Sigmoid colon (tissue), 4 donors: ENCODE data around the gene COL25A1.

Experiments used
- POLR2A ChIP-seq, 2 donors: fragments of 450-650 bp; IDR thresholded peaks; one replicate each; pipeline ENCODE4 v1.6.1; 2016; ENCODE audit warnings: antibody characterized with exemption in 2 of 2, mild to moderate bottlenecking in 2 of 2, moderate library complexity in 2 of 2
- POLR2AphosphoS5 ChIP-seq, 4 donors: sonication (generic); formaldehyde crosslinking; IDR thresholded peaks; one replicate each; pipeline ENCODE4 v1.6.1; 2017; ENCODE audit warnings: antibody characterized with exemption in 4 of 4
- TF ChIP-seq, protein P1 (sequence below), 4 experiments: fragments of 450-650 bp in 3 of 4; fragments of 200-600 bp in 1 of 4; IDR thresholded peaks; one replicate each; pipeline ENCODE4 v1.5.1; 2016 to 2019; ENCODE audit warnings: antibody characterized with exemption in 4 of 4, mild to moderate bottlenecking in 3 of 4, moderate library complexity in 2 of 4

DNA sequence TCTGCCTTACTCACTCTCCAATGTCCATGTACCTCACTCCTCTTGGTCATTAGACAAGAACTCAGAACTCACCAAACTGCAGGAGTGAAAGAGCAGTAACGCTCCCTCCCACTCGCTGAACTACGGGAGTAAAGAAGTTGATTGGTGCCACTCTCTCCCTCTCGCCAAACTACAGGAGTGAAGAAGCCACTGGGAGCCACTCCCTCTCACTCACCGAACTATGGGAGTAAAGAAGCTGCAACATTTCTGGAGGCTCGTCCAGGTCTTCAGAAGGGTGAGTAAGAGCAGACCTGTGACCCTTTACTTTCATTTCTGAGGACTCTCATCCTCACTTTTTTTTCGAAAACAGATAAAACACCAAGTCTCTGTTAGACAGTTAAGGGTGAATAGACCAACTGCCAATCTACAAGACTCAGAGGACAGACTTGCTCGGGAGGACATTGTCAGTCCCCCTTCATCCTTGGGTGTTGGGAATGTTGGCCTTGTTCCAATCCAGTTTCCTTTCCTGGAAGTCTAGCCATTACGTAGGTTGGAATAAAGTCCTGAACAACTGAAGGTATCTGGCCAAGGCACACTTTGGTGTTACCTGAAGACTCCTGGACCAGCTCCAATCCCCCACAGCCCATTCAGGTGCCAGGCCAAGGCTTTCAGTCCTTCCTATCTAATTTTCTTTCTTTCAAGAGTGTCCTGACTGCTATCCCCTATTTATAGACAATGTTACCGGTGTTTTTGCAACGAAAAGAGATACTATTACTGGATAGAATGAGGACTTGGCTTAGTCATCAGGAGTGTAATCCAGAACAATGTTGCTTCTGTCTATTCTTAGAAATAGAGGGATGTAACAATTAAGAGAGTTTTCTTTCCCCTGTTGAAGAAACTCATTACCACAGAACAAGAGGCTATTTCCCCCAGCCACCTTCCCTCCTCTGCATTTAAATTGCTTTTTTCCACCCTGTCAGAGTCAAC lies 11.0 kb upstream of the COL25A1 start:
- TF ChIP-seq, protein P1, sequence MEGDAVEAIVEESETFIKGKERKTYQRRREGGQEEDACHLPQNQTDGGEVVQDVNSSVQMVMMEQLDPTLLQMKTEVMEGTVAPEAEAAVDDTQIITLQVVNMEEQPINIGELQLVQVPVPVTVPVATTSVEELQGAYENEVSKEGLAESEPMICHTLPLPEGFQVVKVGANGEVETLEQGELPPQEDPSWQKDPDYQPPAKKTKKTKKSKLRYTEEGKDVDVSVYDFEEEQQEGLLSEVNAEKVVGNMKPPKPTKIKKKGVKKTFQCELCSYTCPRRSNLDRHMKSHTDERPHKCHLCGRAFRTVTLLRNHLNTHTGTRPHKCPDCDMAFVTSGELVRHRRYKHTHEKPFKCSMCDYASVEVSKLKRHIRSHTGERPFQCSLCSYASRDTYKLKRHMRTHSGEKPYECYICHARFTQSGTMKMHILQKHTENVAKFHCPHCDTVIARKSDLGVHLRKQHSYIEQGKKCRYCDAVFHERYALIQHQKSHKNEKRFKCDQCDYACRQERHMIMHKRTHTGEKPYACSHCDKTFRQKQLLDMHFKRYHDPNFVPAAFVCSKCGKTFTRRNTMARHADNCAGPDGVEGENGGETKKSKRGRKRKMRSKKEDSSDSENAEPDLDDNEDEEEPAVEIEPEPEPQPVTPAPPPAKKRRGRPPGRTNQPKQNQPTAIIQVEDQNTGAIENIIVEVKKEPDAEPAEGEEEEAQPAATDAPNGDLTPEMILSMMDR (IDR thresholded peaks at IDR 0.05): no peak
- TF ChIP-seq POLR2AphosphoS5 (IDR thresholded peaks at IDR 0.05) (no peak), POLR2A (IDR thresholded peaks at IDR 0.05) (no peak)
